ENCODE results near the gene TRIM17. TPM values are rescaled to one million over a fixed set of nuclear protein-coding genes. Genes with fewer than 3 reads are reported as not detected.

TRIM17 gene
- total and polyA plus RNA-seq, 2 experiments from 2014 or later, result 0.86 to 1.1 TPM

- peaks cover 26% of the 10 kb centered on the region for H3K79me2 ChIP-seq (replicated peaks; ENCODE audit: insufficient read depth)
- no peak for ATAC-seq
- H2AFZ ChIP-seq, result no peak overlapping the region
- peaks cover 19% of the 10 kb centered on the region for H4K20me1 ChIP-seq (replicated peaks; ENCODE audit: insufficient read depth)
- H3K36me3 ChIP-seq (ENCODE audit: insufficient read depth), result no peaks in the 10 kb centered on the region
- no peaks in the 10 kb centered on the region for H3K27me3 ChIP-seq (ENCODE audit: insufficient read depth)
- no peak for TF ChIP-seq CTCF (conservative IDR thresholded peaks at IDR 0.05; ENCODE audit: low read depth in 2 of 2)
- TF ChIP-seq JUNB (IDR thresholded peaks at IDR 0.05; ENCODE audit: unreplicated experiment), result no peak
- no peak for TF ChIP-seq REST (IDR thresholded peaks at IDR 0.05; ENCODE audit: unreplicated experiment)
- no peak for TF ChIP-seq STAT1 (IDR thresholded peaks at IDR 0.05; ENCODE audit: unreplicated experiment)
- no peak for TF ChIP-seq EZH2 (IDR thresholded peaks at IDR 0.05; ENCODE audit: low read depth, unreplicated experiment)
- no peak for TF ChIP-seq NANOG (IDR thresholded peaks at IDR 0.05; ENCODE audit: borderline replicate concordance)
- no peak for TF ChIP-seq ZNF114 (CRISPR knock-in tag; IDR thresholded peaks at IDR 0.05)
- TF ChIP-seq ZNF462 (CRISPR knock-in tag; IDR thresholded peaks at IDR 0.05), result no peak
- TF ChIP-seq POLR2AphosphoS5 (IDR thresholded peaks at IDR 0.05; ENCODE audit: low read depth), result no peak
- TF ChIP-seq ZNF331 (CRISPR knock-in tag; IDR thresholded peaks at IDR 0.05; ENCODE audit: low read depth), result no peak
- no peak for TF ChIP-seq CREB1 (CRISPR knock-in tag; IDR thresholded peaks at IDR 0.05; ENCODE audit: low read depth)
- TF ChIP-seq EZH2phosphoT487 (IDR thresholded peaks at IDR 0.05; ENCODE audit: unreplicated experiment), result no peak
- TF ChIP-seq ETS1 (IDR thresholded peaks at IDR 0.05), result no peak
- H3K4me1 Mint-ChIP-seq, result peaks cover 12% of the 10 kb centered on the region
- no peaks in the 10 kb centered on the region for H3K9me3 Mint-ChIP-seq
- no peak overlapping the region for H3K4me3 ChIP-seq
- DNase-seq (ENCODE audit: low spot score), result no peak
- peaks cover 13% of the 10 kb centered on the region for H3K27me3 Mint-ChIP-seq (ENCODE audit: insufficient read depth, low read depth, poor library complexity)
- H3F3A ChIP-seq (replicated peaks; ENCODE audit: low read depth), result no peaks in the 10 kb centered on the region
- no peak overlapping the region for H3K4me2 ChIP-seq
- H3K9me2 ChIP-seq (ENCODE audit: insufficient read depth), result no peaks in the 10 kb centered on the region
- H3K27ac Mint-ChIP-seq, result no peak overlapping the region
- H3K4me1 ChIP-seq (ENCODE audit: insufficient read depth), result peaks cover 2% of the 10 kb centered on the region
- H3K27ac ChIP-seq (ENCODE audit: low read depth), result no peak overlapping the region
- no peak overlapping the region for H3K4me3 Mint-ChIP-seq
- peaks cover 71% of the 10 kb centered on the region for H3K36me3 Mint-ChIP-seq (ENCODE audit: low read depth)
These were observed 17.0 kb downstream of the TRIM17 start for GRCh38 chr1:228399531-228400236.
